Brain microvascular endothelial cell (primary cell): ENCODE data around the gene IPO13.

ENCODE experiments used
- DNase-seq: peaks from one replicate; pipeline ENCODE4 v3.0.0-alpha.2; 2020
- H3K27ac ChIP-seq: fragments of 250-450 bp; sonication (Bioruptor Pico); 2 replicates; pipeline ENCODE4 v1.5.1; 2020; ENCODE audit warnings: mild to moderate bottlenecking, moderate library complexity
- H3K27me3 ChIP-seq: fragments of 250-450 bp; sonication (Bioruptor Pico); replicated peaks from 2 replicates; pipeline ENCODE4 v1.5.1; 2020; ENCODE audit warnings: mild to moderate bottlenecking
- H3K36me3 ChIP-seq: fragments of 250-450 bp; sonication (Bioruptor Pico); replicated peaks from 2 replicates; pipeline ENCODE4 v1.5.1; 2020; ENCODE audit warnings: mild to moderate bottlenecking
- H3K4me3 ChIP-seq: 2 replicates; pipeline ENCODE4 v1.5.1; 2011; ENCODE audit warnings: low read depth, mild to moderate bottlenecking, control low read depth, low read length, moderate library complexity
- CTCF ChIP-seq: IDR thresholded peaks from 2 replicates; pipeline ENCODE4 v1.5.1; 2011; ENCODE audit warnings: low read depth, mild to moderate bottlenecking, moderate library complexity, low read length, control low read depth, inconsistent platforms; ENCODE audit errors: missing control alignments
- in situ Hi-C: cut with HindIII; loops from 2 replicates; pipeline ENCODE4 v1.10.0; 2017; ENCODE audit warnings: low sequenced_read_pairs, low pct_ligation_motif_present

IPO13 gene

DNA sequence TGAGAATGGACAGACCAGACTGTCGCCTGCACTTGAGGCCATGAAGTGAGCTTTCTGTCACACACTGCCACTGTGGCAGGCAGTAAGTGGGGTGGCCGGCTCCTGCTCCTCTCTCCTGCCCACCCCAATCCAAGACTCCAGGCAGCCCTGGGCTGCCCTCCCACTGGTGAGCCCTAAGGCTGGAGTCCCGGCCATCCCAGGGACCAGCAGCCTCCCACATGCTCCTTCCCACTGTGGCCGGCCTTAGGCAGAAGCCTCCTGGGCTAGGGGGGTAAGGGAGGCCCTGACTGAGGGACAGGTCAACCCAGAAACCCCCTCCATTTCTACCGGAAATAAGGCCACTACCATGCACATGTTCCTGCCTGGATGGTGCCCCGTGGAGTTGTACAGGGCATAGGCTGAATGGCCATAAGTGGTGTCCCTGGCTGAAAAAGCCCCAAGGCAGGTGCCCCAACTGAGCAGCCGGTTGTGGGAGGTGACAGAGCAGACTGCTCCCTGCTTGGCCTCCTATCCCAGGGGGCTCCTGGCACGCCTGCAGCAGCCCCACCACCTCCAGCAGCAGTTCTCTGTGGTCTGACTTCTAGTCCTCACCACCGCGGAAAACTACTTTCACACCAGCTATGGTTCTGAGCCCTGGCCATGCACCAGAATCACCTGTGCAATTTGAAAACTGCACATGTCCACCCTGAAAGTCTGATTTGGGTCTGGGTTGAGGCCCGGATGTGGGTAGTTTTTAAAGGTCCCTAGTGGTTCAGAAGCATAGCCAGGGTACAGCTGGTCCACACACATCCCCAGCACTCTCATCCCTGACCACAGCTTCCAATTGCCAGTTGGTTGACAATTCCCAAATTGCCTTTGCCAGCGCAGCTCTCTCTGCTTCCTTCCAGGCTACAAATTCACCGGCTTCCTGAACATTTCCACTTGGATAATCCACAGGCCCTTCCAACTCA lies 14.8 kb upstream of the IPO13 start:
- in situ Hi-C loops = loop anchor here (25.0 kb wide), 1 partner anchor 170 kb away; no protein-coding TSS in a partner anchor
- no peak overlapping the region for H3K4me3 ChIP-seq
- TF ChIP-seq CTCF = no peak
- H3K27me3 ChIP-seq = no peaks in the 10 kb centered on the region
- no peak overlapping the region for H3K27ac ChIP-seq
- DNase-seq = no peak
- peaks cover 2% of the 10 kb centered on the region for H3K36me3 ChIP-seq

- DNase-seq = peak; percentile 24
- Histone ChIP-seq H3K27me3 (no peaks in the 10 kb centered on the region), H3K27ac (no peak overlapping the region), H3K4me3 (peak overlapping the region; percentile 45), H3K36me3 (peaks cover 2% of the 10 kb centered on the region)
- in situ Hi-C loops = loop anchor here (25.0 kb wide), 1 partner anchor 171 kb away; no protein-coding TSS in a partner anchor
- no peak for TF ChIP-seq CTCF
Measured at GRCh38 chr1:43932786-43933385, 13.9 kb upstream of the IPO13 start.

- Histone ChIP-seq H3K27ac (no peak within 1 kb of the TSS), H3K27me3 (no peaks in the 10 kb centered on the region), H3K4me3 (peak within 1 kb of the TSS; percentile 45), H3K36me3 (peaks cover 2% of the 10 kb centered on the region)
- DNase-seq = no peak
- in situ Hi-C loops = loop anchor here (25.0 kb wide), 1 partner anchor 171 kb away; no protein-coding TSS in a partner anchor
- TF ChIP-seq CTCF = no peak
Measured at GRCh38 chr1:43933386-43934100, 13.2 kb upstream of the IPO13 start, which contains the start of gene ARTN. TSS of gene ARTN (plus strand) at chr1:43933801. CDS start at chr1:43935657, 1,856 bp downstream.

- in situ Hi-C loops = loop anchor here (25.0 kb wide), 1 partner anchor 172 kb away; no protein-coding TSS in a partner anchor
- Histone ChIP-seq H3K4me3 (no peak overlapping the region), H3K27me3 (no peaks in the 10 kb centered on the region), H3K27ac (no peak overlapping the region), H3K36me3 (peaks cover 2% of the 10 kb centered on the region)
- DNase-seq = peak; percentile 32
- peak; percentile 96 for TF ChIP-seq CTCF
Measured at GRCh38 chr1:43934101-43934985, 12.4 kb upstream of the IPO13 start.

GRCh38 chr1:43934986-43935324 lies 11.8 kb upstream of the IPO13 start:
- TF ChIP-seq CTCF = no peak
- in situ Hi-C loops = loop anchor here (25.0 kb wide), 1 partner anchor 173 kb away; no protein-coding TSS in a partner anchor
- H3K27me3 ChIP-seq = no peaks in the 10 kb centered on the region
- no peak overlapping the region for H3K4me3 ChIP-seq
- no peak for DNase-seq
- H3K27ac ChIP-seq = no peak overlapping the region
- peaks cover 2% of the 10 kb centered on the region for H3K36me3 ChIP-seq
